ENCODE data around the gene SLMAP. TPM values are rescaled to one million over a fixed set of nuclear protein-coding genes. Genes with fewer than 3 reads are reported as not detected.

The SLMAP gene
- total RNA-seq, 1 donor from 2014 or later = 55.8 TPM

- DNase-seq (ENCODE audit: low read depth) = no peak
Measured at GRCh38 chr3:57960174-57960505, 204.0 kb downstream of the SLMAP start.

GRCh38 chr3:57961177-57961827 is 205.2 kb downstream of the SLMAP start:
- DNase-seq (ENCODE audit: low read depth) = no peak

GRCh38 chr3:57961828-57962447 is 205.8 kb downstream of the SLMAP start:
- no peak for DNase-seq (ENCODE audit: low read depth)

- DNase-seq (ENCODE audit: low read depth) = no peak
Measured at GRCh38 chr3:57962448-57962834, 206.3 kb downstream of the SLMAP start.

GRCh38 chr3:57963811-57964346 is 207.8 kb downstream of the SLMAP start:
- no peak for DNase-seq (ENCODE audit: low read depth)

- no peak for DNase-seq (ENCODE audit: low read depth)
Measured at GRCh38 chr3:57966829-57967228, 210.7 kb downstream of the SLMAP start.

GRCh38 chr3:57967590-57967989 is 211.5 kb downstream of the SLMAP start:
- DNase-seq (ENCODE audit: low read depth) = no peak

GRCh38 chr3:57968501-57968900 is 212.4 kb downstream of the SLMAP start:
- DNase-seq (ENCODE audit: low read depth) = no peak

GRCh38 chr3:57971975-57972374 is 215.9 kb downstream of the SLMAP start:
- no peak for DNase-seq (ENCODE audit: low read depth)

- no peak for DNase-seq (ENCODE audit: low read depth)
Measured at GRCh38 chr3:57972531-57973111, 216.5 kb downstream of the SLMAP start.

- no peak for DNase-seq (ENCODE audit: low read depth)
Measured at GRCh38 chr3:57973715-57974477, 217.8 kb downstream of the SLMAP start.

GRCh38 chr3:57974796-57975388 is 218.8 kb downstream of the SLMAP start:
- peak; percentile 59 for DNase-seq (ENCODE audit: low read depth)

- DNase-seq (ENCODE audit: low read depth) = no peak
Measured at GRCh38 chr3:57977818-57978235, 221.7 kb downstream of the SLMAP start.

- no peak for DNase-seq (ENCODE audit: low read depth)
Measured at GRCh38 chr3:57978316-57978715, 222.2 kb downstream of the SLMAP start.

Other genes starting within 250 kb of the SLMAP start
- gene DNAH12, start 212.0 kb upstream of the SLMAP start, total RNA-seq = 0.21 and 0.32 TPM in 2 replicates
- gene PDE12, start 200.0 kb upstream of the SLMAP start, total RNA-seq = 11.2 and 13.5 TPM in 2 replicates
- gene ARF4, start 159.0 kb upstream of the SLMAP start, total RNA-seq = 212 and 287 TPM in 2 replicates
- gene DENND6A, start 63.2 kb upstream of the SLMAP start, total RNA-seq = 12.6 and 15.4 TPM in 2 replicates